ENCODE results near the gene RBPJ.

- TF ChIP-seq CTCF (IDR thresholded peaks at IDR 0.05; ENCODE audit: poor library complexity), result no peak
- no peak for TF ChIP-seq EZH2 (IDR thresholded peaks at IDR 0.05; ENCODE audit: borderline replicate concordance)
Observed at GRCh38 chr4:26451597-26451996, 130.8 kb downstream of the RBPJ start.
